ENCODE data around the gene MRPL21. TPM values are rescaled to one million over a fixed set of nuclear protein-coding genes. Genes with fewer than 3 reads are reported as not detected.

Gene MRPL21
- total RNA-seq, 4 donors from 2014 or later: 9.0 to 121 (median 52.8) TPM

GRCh38 chr11:68855205-68855981, 48.2 kb downstream of the MRPL21 start:
- 10 to 36% methylated on average over 5 to 42 of the region's 62 CpGs for WGBS, 2 donors (ENCODE audit: low coverage in 1 of 2)

DNA sequence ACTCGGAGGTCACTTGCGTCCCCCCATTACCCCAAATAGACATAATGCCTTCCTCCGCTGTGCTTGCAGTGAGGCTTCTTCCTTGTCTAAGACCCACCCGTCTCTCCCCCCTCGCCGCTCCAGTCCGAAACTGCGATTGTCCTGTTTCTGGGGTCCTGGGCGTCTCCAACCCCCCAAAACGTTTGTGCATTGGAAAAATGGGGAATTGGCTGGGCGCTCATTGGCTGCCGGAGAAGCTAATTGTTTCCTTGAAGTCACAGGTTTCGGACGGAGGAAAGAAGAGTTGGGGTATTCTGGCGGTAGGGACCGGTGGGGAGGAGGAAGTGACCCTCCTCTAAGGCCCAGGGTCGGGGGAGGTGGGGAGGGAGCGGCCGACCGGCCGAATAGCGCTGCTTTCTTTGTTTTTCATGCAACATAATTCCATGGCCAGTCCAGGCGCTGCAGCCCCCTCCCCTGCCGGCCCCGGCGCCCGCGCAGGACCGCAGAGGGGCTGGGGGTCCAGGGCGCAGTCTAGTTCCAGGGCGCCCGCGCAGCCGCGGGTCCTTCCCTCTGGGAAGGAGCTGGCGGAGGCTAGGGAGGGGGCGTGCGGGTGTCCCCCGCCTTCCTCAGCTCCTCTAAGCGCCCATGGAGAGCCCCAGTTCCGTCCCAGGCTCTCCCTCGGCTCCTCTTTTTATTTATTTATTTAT, 49.2 kb downstream of the MRPL21 start:
- in situ Hi-C loops (cut with MboI; ENCODE audit: low pct_ligation_motif_present in 1 of 4, low pct_unique_long_range_greater_than_20kb in 1 of 4, low sequenced_read_pairs in 3 of 4): no loop called here
- H3K27ac ChIP-seq: no peak overlapping the region
- peaks cover 20 to 37% (median 32%) of the 10 kb centered on the region in 4 donors for H3K4me1 ChIP-seq
- 0 to 29% methylated on average over 2 to 42 of the region's 42 CpGs for WGBS, 2 donors (ENCODE audit: low coverage in 1 of 2)
- TF ChIP-seq POLR2AphosphoS5 (IDR thresholded peaks at IDR 0.05) (no peak), POLR2A (IDR thresholded peaks at IDR 0.05) (no peak), EP300 (IDR thresholded peaks at IDR 0.05; ENCODE audit: low read depth) (no peak)
- TF ChIP-seq, protein P1, sequence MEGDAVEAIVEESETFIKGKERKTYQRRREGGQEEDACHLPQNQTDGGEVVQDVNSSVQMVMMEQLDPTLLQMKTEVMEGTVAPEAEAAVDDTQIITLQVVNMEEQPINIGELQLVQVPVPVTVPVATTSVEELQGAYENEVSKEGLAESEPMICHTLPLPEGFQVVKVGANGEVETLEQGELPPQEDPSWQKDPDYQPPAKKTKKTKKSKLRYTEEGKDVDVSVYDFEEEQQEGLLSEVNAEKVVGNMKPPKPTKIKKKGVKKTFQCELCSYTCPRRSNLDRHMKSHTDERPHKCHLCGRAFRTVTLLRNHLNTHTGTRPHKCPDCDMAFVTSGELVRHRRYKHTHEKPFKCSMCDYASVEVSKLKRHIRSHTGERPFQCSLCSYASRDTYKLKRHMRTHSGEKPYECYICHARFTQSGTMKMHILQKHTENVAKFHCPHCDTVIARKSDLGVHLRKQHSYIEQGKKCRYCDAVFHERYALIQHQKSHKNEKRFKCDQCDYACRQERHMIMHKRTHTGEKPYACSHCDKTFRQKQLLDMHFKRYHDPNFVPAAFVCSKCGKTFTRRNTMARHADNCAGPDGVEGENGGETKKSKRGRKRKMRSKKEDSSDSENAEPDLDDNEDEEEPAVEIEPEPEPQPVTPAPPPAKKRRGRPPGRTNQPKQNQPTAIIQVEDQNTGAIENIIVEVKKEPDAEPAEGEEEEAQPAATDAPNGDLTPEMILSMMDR (IDR thresholded peaks at IDR 0.05): no peak
- no peaks in the 10 kb centered on the region for H3K9me3 ChIP-seq
- no peak for DNase-seq
- H3K36me3 ChIP-seq: no peaks in the 10 kb centered on the region
- peak overlapping the region in 3 of 4 donors; percentile 34 to 49 (median 45) for H3K4me3 ChIP-seq
- H3K27me3 ChIP-seq: peaks cover 18% of the 10 kb centered on the region
- intact Hi-C loops (cut with DNase I; ENCODE audit: low total_unique reads): no loop called here

More at GRCh38 chr11:68855205-68855981, 48.2 kb downstream of the MRPL21 start:
- Histone ChIP-seq H3K4me3 (peak overlapping the region; percentile 20 to 49 (median 40)), H3K27ac (peak overlapping the region; percentile 69 to 82 (median 75)), H3K27me3 (peaks cover 18% of the 10 kb centered on the region), H3K36me3 (no peaks in the 10 kb centered on the region), H3K4me1 (peaks cover 20 to 37% (median 32%) of the 10 kb centered on the region in 4 donors), H3K9me3 (no peaks in the 10 kb centered on the region)
- peak; percentile 41 for DNase-seq
- in situ Hi-C loops (cut with MboI; ENCODE audit: low pct_ligation_motif_present in 1 of 4, low pct_unique_long_range_greater_than_20kb in 1 of 4, low sequenced_read_pairs in 3 of 4): no loop called here
- no peak for TF ChIP-seq POLR2A (IDR thresholded peaks at IDR 0.05)
- TF ChIP-seq, protein P1 (IDR thresholded peaks at IDR 0.05): peak in 2 of 5 experiments; percentile 30
- intact Hi-C loops (cut with DNase I; ENCODE audit: low total_unique reads): no loop called here

- no peak overlapping the region for H3K4me3 ChIP-seq
- in situ Hi-C loops (cut with MboI; ENCODE audit: low pct_ligation_motif_present in 1 of 4, low pct_unique_long_range_greater_than_20kb in 1 of 4, low sequenced_read_pairs in 3 of 4): no loop called here
- no peaks in the 10 kb centered on the region for H3K9me3 ChIP-seq
- no peak for DNase-seq
- 85 to 88% methylated on average over 4 to 8 of the region's 8 CpGs for WGBS, 2 donors (ENCODE audit: low coverage in 1 of 2)
- TF ChIP-seq EP300 (IDR thresholded peaks at IDR 0.05; ENCODE audit: low read depth) (no peak), POLR2AphosphoS5 (IDR thresholded peaks at IDR 0.05) (no peak), POLR2A (IDR thresholded peaks at IDR 0.05) (no peak)
- TF ChIP-seq, protein P1 (IDR thresholded peaks at IDR 0.05): no peak
- no peaks in the 10 kb centered on the region for H3K36me3 ChIP-seq
- H3K27ac ChIP-seq: no peak overlapping the region
- H3K27me3 ChIP-seq: peaks cover 18% of the 10 kb centered on the region
- H3K4me1 ChIP-seq: peaks cover 16 to 31% (median 27%) of the 10 kb centered on the region in 4 donors
- intact Hi-C loops (cut with DNase I; ENCODE audit: low total_unique reads): no loop called here
These were observed 51.0 kb downstream of the MRPL21 start for GRCh38 chr11:68852628-68853027.

- H3K36me3 ChIP-seq: no peaks in the 10 kb centered on the region
- no peaks in the 10 kb centered on the region for H3K9me3 ChIP-seq
- DNase-seq: no peak
- in situ Hi-C loops (cut with MboI; ENCODE audit: low pct_ligation_motif_present in 1 of 4, low pct_unique_long_range_greater_than_20kb in 1 of 4, low sequenced_read_pairs in 3 of 4): no loop called here
- TF ChIP-seq POLR2A (IDR thresholded peaks at IDR 0.05) (no peak), EP300 (IDR thresholded peaks at IDR 0.05; ENCODE audit: low read depth) (no peak), POLR2AphosphoS5 (IDR thresholded peaks at IDR 0.05) (no peak)
- TF ChIP-seq, protein P1 (IDR thresholded peaks at IDR 0.05): no peak
- peaks cover 2 to 12% (median 9%) of the 10 kb centered on the region in 4 donors for H3K4me1 ChIP-seq
- WGBS, 2 donors (ENCODE audit: low coverage in 1 of 2): 74 to 89% methylated on average over 11 to 15 of the region's 15 CpGs
- peaks cover 5% of the 10 kb centered on the region for H3K27me3 ChIP-seq
- no peak overlapping the region for H3K4me3 ChIP-seq
- no peak overlapping the region for H3K27ac ChIP-seq
- intact Hi-C loops (cut with DNase I; ENCODE audit: low total_unique reads): no loop called here
These were observed 55.2 kb downstream of the MRPL21 start for GRCh38 chr11:68848429-68848828.
